BE2C (cell line): ENCODE measurements around the gene HS6ST2.

Experiments used
- DNase-seq: peaks from one replicate; pipeline ENCODE4 v3.0.0-alpha.2; 2020
- H3K27me3 ChIP-seq: fragments of 250-450 bp; sonication (Bioruptor Pico); 2 replicates; pipeline ENCODE4 v1.5.1; 2020; ENCODE audit warnings: mild to moderate bottlenecking
- H3K36me3 ChIP-seq: fragments of 250-450 bp; sonication (Bioruptor Pico); 2 replicates; pipeline ENCODE4 v1.5.1; 2020; ENCODE audit warnings: mild to moderate bottlenecking
- H3K4me1 ChIP-seq: fragments of 250-450 bp; sonication (Bioruptor Pico); 2 replicates; pipeline ENCODE4 v1.5.1; 2020
- H3K4me3 ChIP-seq: 2 replicates; pipeline ENCODE4 v1.5.1; 2011; ENCODE audit warnings: low read depth, low read length
- H3K9me3 ChIP-seq: fragments of 250-450 bp; sonication (Bioruptor Pico); 2 replicates; pipeline ENCODE4 v1.5.1; 2020
- TF ChIP-seq, protein P1 (sequence below): IDR thresholded peaks from 2 replicates; pipeline ENCODE4 v1.5.1; 2012; ENCODE audit warnings: mild to moderate bottlenecking, low read depth, low read length

The HS6ST2 gene

DNA sequence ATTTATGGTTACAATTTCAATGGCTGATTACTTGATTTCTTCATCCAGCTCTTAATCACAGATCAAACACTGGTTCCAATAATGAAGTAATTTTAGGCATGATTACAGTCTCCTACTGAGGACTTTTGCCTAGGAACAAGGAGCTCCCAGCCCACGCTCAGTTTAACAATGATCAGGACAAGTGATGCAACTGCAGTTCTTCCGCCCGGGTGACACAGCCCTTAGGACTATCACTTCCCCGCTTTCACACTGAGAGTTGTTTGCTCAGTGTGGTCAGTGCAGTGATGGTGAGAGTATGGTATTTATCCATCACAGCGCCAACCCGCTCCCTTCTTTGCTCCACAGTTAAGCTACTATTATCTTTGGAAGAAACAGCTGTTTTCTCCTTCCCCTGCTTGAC, 266.4 kb downstream of the HS6ST2 start:
- no peaks in the 10 kb centered on the region for H3K4me1 ChIP-seq

DNA sequence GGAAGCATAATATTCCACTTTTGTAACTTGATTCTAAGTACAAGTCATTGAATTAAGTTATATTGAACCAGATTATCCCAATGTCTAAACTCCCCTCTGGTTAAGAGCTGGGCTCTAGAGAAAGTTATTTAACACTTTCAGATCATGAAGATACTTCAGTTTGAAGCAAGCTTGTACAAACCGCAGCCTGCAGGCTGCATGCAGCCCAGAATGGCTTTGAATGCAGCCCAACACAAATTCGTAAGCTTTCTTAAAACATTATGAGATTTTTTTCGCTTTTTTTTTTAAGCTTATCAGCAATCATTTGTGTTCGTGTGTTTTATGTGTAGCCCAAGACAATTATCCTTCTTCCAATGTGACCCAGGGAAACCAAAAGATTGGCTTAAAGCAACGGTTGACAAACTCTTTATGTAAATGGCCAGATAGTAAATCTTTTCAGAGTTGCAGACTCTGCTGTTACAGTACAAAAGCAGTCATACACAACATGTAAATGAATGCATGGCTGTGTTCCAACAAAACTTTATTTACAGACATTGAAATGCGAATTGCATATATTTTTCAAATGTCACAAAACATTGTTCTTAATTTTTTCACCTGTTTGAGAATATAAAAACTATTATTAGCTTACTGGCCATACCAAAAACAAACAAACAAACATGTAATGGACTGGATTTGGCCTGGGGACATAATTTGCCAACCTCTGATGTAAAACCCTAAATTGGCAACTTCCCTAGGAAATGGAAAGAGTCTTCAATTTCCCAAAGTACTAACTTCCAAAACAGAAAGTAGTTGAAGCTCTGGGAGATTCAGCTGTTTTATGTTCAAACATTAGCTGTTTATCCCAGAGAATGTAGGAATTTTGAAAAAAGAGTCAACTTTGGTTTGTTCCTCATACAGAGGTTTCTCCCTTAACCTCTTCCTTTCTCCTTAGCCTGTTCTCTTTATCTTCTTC, 268.5 kb downstream of the HS6ST2 start:
- no peak for DNase-seq

More for the DNA sequence above, 266.4 kb downstream of the HS6ST2 start:
- H3K4me3 ChIP-seq, result no peak overlapping the region
- no peaks in the 10 kb centered on the region for H3K9me3 ChIP-seq
- no peak for DNase-seq
- no peaks in the 10 kb centered on the region for H3K27me3 ChIP-seq
- no peaks in the 10 kb centered on the region for H3K36me3 ChIP-seq
- TF ChIP-seq, protein P1, sequence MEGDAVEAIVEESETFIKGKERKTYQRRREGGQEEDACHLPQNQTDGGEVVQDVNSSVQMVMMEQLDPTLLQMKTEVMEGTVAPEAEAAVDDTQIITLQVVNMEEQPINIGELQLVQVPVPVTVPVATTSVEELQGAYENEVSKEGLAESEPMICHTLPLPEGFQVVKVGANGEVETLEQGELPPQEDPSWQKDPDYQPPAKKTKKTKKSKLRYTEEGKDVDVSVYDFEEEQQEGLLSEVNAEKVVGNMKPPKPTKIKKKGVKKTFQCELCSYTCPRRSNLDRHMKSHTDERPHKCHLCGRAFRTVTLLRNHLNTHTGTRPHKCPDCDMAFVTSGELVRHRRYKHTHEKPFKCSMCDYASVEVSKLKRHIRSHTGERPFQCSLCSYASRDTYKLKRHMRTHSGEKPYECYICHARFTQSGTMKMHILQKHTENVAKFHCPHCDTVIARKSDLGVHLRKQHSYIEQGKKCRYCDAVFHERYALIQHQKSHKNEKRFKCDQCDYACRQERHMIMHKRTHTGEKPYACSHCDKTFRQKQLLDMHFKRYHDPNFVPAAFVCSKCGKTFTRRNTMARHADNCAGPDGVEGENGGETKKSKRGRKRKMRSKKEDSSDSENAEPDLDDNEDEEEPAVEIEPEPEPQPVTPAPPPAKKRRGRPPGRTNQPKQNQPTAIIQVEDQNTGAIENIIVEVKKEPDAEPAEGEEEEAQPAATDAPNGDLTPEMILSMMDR, result no peak

DNA sequence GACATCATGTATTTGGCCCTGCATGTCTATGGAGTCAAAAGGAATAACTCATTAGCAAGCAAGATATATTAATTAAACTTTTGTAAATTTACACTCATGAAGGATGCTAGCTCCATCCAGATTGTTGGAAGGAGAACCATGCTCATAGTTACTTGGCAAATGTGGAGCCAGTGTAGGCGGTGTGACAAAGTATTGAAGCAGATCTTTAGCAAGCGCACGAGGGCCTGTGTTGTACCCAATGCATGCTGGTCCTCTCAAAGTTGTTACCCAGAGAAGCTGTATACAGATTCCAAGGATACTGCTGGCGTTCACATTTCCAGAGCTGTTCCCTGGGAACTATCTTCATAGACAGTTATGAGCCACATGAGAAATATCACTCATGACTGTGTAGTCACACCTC, 273.2 kb downstream of the HS6ST2 start:
- TF ChIP-seq, protein P1, result no peak
- H3K27me3 ChIP-seq, result no peaks in the 10 kb centered on the region
- H3K36me3 ChIP-seq, result no peaks in the 10 kb centered on the region

More for the DNA sequence above, 268.5 kb downstream of the HS6ST2 start:
- H3K4me3 ChIP-seq, result no peak overlapping the region
- H3K27me3 ChIP-seq, result no peaks in the 10 kb centered on the region
- TF ChIP-seq, protein P1, result no peak
- H3K9me3 ChIP-seq, result no peaks in the 10 kb centered on the region
- no peaks in the 10 kb centered on the region for H3K36me3 ChIP-seq
- H3K4me1 ChIP-seq, result no peaks in the 10 kb centered on the region

DNA sequence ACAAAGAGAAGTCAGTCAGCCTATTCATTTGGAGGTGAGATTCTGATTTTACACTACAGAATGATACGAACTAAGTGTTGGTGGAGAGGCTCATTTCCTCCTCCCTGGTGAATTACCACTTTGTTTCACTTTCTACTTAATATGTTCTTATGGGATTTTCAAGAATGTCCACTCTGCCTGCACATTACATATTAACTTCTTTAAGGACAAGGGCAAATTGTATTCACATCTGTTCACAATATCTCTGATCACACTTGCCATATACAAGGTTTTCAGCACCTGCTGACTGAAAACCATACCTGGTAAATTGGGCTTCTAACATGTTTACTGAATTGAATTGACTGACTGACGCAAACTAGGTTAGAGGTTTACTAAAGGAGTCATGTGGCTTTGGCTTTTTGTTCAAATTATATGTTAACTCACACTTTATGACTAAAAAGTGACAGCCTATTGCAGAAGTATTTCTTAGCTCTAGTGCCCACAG, 281.2 kb downstream of the HS6ST2 start:
- no peaks in the 10 kb centered on the region for H3K36me3 ChIP-seq
- no peaks in the 10 kb centered on the region for H3K27me3 ChIP-seq
- no peak overlapping the region for H3K4me3 ChIP-seq
- TF ChIP-seq, protein P1, result no peak
- no peaks in the 10 kb centered on the region for H3K9me3 ChIP-seq
- DNase-seq, result no peak
- H3K4me1 ChIP-seq, result no peaks in the 10 kb centered on the region

More for the DNA sequence above, 273.2 kb downstream of the HS6ST2 start:
- Histone ChIP-seq H3K4me1 (no peaks in the 10 kb centered on the region), H3K9me3 (no peaks in the 10 kb centered on the region), H3K4me3 (no peak overlapping the region)
- no peak for DNase-seq

DNA sequence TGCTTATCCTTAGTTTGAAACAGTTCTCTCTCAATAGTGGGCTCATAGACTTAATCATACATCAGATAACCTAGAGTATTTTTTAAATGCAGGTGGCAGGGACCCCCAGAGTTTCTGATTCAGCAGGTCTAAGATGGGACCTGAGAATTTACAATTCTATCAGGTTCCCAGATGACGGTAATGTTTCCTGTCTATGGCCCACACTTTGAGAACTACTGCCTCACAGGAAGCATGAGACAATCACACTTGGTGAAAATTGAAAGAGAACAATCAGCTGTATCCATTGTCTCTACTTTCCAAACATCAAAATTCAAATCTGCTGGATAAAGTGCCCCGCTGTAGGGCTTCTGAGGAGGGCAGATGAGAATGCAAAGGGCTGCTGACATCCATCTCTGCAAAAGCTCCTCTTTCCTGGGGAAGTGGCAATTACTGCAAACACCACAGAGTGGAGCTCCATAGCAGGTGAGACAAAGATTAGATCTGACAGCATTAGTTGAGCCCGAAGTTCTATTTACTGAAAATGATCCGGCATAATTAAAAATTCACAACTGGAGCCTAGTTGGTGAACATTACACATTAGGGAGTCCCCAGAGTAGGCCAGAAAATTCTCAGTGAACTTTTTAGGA, 281.8 kb downstream of the HS6ST2 start:
- Histone ChIP-seq H3K36me3 (no peaks in the 10 kb centered on the region), H3K4me3 (no peak overlapping the region), H3K4me1 (no peaks in the 10 kb centered on the region), H3K9me3 (no peaks in the 10 kb centered on the region), H3K27me3 (no peaks in the 10 kb centered on the region)
- TF ChIP-seq, protein P1, result no peak
- DNase-seq, result no peak
